K562 (cell line): ENCODE data around the gene HSD17B2. TPM values are rescaled to one million over a fixed set of nuclear protein-coding genes. Genes with fewer than 3 reads are reported as not detected.

ENCODE experiments used
- ARID3B ChIP-seq: fragments of 250-450 bp; sonication (Bioruptor Pico); IDR thresholded peaks from 2 replicates; pipeline ENCODE4 v1.4.0; 2020; ENCODE audit warnings: borderline replicate concordance
- ATF4 ChIP-seq: fragments of 450-650 bp; formaldehyde crosslinking; IDR thresholded peaks from 2 replicates; pipeline ENCODE4 v1.4.0; 2022; ENCODE audit warnings: mild to moderate bottlenecking, moderate library complexity
- MCM5 ChIP-seq: fragments of 450-650 bp; IDR thresholded peaks from 2 replicates; pipeline ENCODE4 v1.6.1; 2016; ENCODE audit warnings: low read depth
- MGA ChIP-seq: fragments of 450-650 bp; IDR thresholded peaks from 2 replicates; pipeline ENCODE4 v1.6.1; 2016; ENCODE audit warnings: mild to moderate bottlenecking, moderate library complexity
- RAD51 ChIP-seq: fragments of 450-650 bp; IDR thresholded peaks from 2 replicates; pipeline ENCODE4 v1.7.1; 2016; ENCODE audit warnings: low read depth, mild to moderate bottlenecking, borderline replicate concordance
- polyA plus RNA-seq, 8 experiments: library from polyadenylated mRNA; depleted of rRNA in 4 of 8; stranded (reverse) in 5 of 8; unstranded in 3 of 8; fragments of >200 nt; fragmentation: Nextera tagmentation in 2 of 8; fragmentation: Illumina TruSeq in 1 of 8; extraction: Ambion mirVana in 2 of 8; extraction: Trizol in 1 of 8; gene quantifications; 2 replicates each; pipeline versions ENCODE4 v1.2.1 to v1.2.3, GENCODE V29; 2011 to 2014; ENCODE audit warnings: inconsistent platforms in 1 of 8, missing spikeins in 1 of 8
- total RNA-seq, 7 experiments: library from RNA; depleted of rRNA in 6 of 7; stranded (reverse); fragments of >200 nt in 6 of 7; fragmentation: Illumina TruSeq in 2 of 7; extraction: Trizol in 2 of 7; gene quantifications; 2 replicates each; pipeline versions ENCODE4 v1.2.1 to v1.2.3, GENCODE V29; 2011 to 2021; ENCODE audit warnings: low replicate concordance in 1 of 7

Gene HSD17B2
- total and polyA plus RNA-seq, 9 of the 15 experiments (the other 6 are each of a cell fraction or from before 2014, with no cell fraction given), result not detected

GRCh38 chr16:81987706-81988105, 47.3 kb upstream of the HSD17B2 start (continued):
- TF ChIP-seq MGA, result no peak
- TF ChIP-seq RAD51, result no peak
- TF ChIP-seq ARID3B (CRISPR knock-in tag), result no peak
- no peak for TF ChIP-seq MCM5
- no peak for TF ChIP-seq ATF4
